Liver (tissue), 9 donors: Measurements from ENCODE around the gene LAMC3. TPM values are rescaled to one million over a fixed set of nuclear protein-coding genes. Genes with fewer than 3 reads are reported as not detected.

ENCODE experiments used
- DNase-seq: peaks from one replicate; pipeline ENCODE4 v3.0.0-alpha.2; 2017; ENCODE audit warnings: low spot score
- H3K27ac ChIP-seq, 2 donors: one replicate each; pipeline ENCODE4 v1.7.0; 2013; ENCODE audit warnings: inconsistent platforms in 2 of 2, low read length in 2 of 2, control low read depth in 1 of 2, low read depth in 1 of 2, mild to moderate bottlenecking in 1 of 2
- H3K27me3 ChIP-seq, 4 donors: one replicate each; pipeline versions ENCODE4 v1.6.1 to v1.7.0; 2013; ENCODE audit warnings: low read length in 3 of 4, inconsistent platforms in 1 of 4, mild to moderate bottlenecking in 1 of 4, moderate library complexity in 1 of 4; ENCODE audit not compliant: control insufficient read depth in 4 of 4, insufficient read depth in 4 of 4
- H3K36me3 ChIP-seq, 4 donors: one replicate each; pipeline versions ENCODE4 v1.6.1 to v1.7.0; 2013; ENCODE audit warnings: low read length in 3 of 4, mild to moderate bottlenecking in 3 of 4, low read depth in 1 of 4, moderate library complexity in 1 of 4; ENCODE audit not compliant: control insufficient read depth in 4 of 4, insufficient read depth in 3 of 4
- H3K4me1 ChIP-seq, 4 donors: one replicate each; pipeline versions ENCODE4 v1.6.1 to v1.7.0; 2013; ENCODE audit warnings: low read length in 3 of 4, mild to moderate bottlenecking in 3 of 4, moderate library complexity in 1 of 4; ENCODE audit not compliant: control insufficient read depth in 4 of 4, insufficient read depth in 4 of 4
- H3K4me3 ChIP-seq, 3 donors: one replicate each; pipeline versions ENCODE4 v1.6.1 to v1.7.0; 2013; ENCODE audit warnings: low read length in 3 of 3, control low read depth in 1 of 3, low read depth in 1 of 3, mild to moderate bottlenecking in 1 of 3
- H3K9ac ChIP-seq, 2 donors: one replicate each; pipeline ENCODE4 v1.7.0; 2013; ENCODE audit warnings: low read length in 2 of 2, mild to moderate bottlenecking in 2 of 2, moderate library complexity in 2 of 2, control low read depth in 1 of 2, low read depth in 1 of 2
- H3K9me3 ChIP-seq, 4 donors: one replicate each; pipeline versions ENCODE4 v1.6.1 to v1.7.0; 2013; ENCODE audit warnings: low read length in 3 of 4; ENCODE audit not compliant: control insufficient read depth in 4 of 4
- EGR1 ChIP-seq, 2 donors: IDR thresholded peaks; 2 replicates each; pipeline ENCODE4 v1.6.1; 2016 to 2018; ENCODE audit warnings: antibody characterized with exemption in 2 of 2, low read depth in 2 of 2
- FOXA1 ChIP-seq: IDR thresholded peaks from 2 replicates; pipeline ENCODE4 v1.6.1; 2016; ENCODE audit warnings: antibody characterized with exemption
- HNF4A ChIP-seq, 2 donors: conservative IDR thresholded peaks; 2 replicates each; pipeline ENCODE4 v1.6.1; 2016; ENCODE audit warnings: antibody characterized with exemption in 2 of 2, mild to moderate bottlenecking in 2 of 2
- HNF4G ChIP-seq: IDR thresholded peaks from 2 replicates; pipeline ENCODE4 v1.6.1; 2016; ENCODE audit warnings: antibody characterized with exemption
- JUND ChIP-seq, 2 donors: IDR thresholded peaks; 2 replicates each; pipeline ENCODE4 v1.6.1; 2016; ENCODE audit warnings: antibody characterized with exemption in 2 of 2
- NR2F2 ChIP-seq: IDR thresholded peaks from 2 replicates; pipeline ENCODE4 v1.6.1; 2016; ENCODE audit warnings: antibody characterized with exemption
- RXRA ChIP-seq, 2 donors: IDR thresholded peaks; 2 replicates each; pipeline ENCODE4 v1.6.1; 2017 to 2018; ENCODE audit warnings: antibody characterized with exemption in 2 of 2, mild to moderate bottlenecking in 1 of 2
- SP1 ChIP-seq: IDR thresholded peaks from 2 replicates; pipeline ENCODE4 v1.6.1; 2018; ENCODE audit warnings: antibody characterized with exemption, mild to moderate bottlenecking
- TAF1 ChIP-seq: conservative IDR thresholded peaks from 2 replicates; pipeline ENCODE4 v1.6.1; 2016; ENCODE audit warnings: antibody characterized with exemption, mild to moderate bottlenecking
- YY1 ChIP-seq: IDR thresholded peaks from 2 replicates; pipeline ENCODE4 v1.6.1; 2016; ENCODE audit warnings: antibody characterized with exemption, mild to moderate bottlenecking
- WGBS: extraction: QIAGEN DNeasy Blood & Tissue Kit; methylation state at CpG from one replicate; pipeline ENCODE4 v1.1.7; 2013; 5-methylcytosine and 5-hydroxymethylcytosine counted together
- polyA plus RNA-seq, 2 donors: library from polyadenylated mRNA; stranded (reverse) in 1 of 2; unstranded in 1 of 2; fragments of 200-250 nt in 1 of 2; fragments of >200 nt in 1 of 2; fragmentation: Nextera tagmentation in 1 of 2; extraction: Ambion mirVana in 1 of 2; gene quantifications; one replicate each; pipeline versions ENCODE4 v1.2.1 to v1.2.3, GENCODE V29; 2013 to 2015
- total RNA-seq, 2 donors: library from RNA; depleted of rRNA; stranded (reverse); fragments of >200 nt; gene quantifications; one replicate each; pipeline ENCODE4 v1.2.3, GENCODE V29; 2014
- TF ChIP-seq, protein P1 (sequence below): fragments of 150-350 bp; IDR thresholded peaks from 2 replicates; pipeline ENCODE4 v1.5.1; 2017; ENCODE audit warnings: improper control_type of control experiment, low read depth, low read length; ENCODE audit not compliant: missing input control
- TF ChIP-seq, protein P2 (sequence below): IDR thresholded peaks from 2 replicates; pipeline ENCODE4 v1.6.1; 2016; ENCODE audit warnings: antibody characterized with exemption
- TF ChIP-seq, protein P3 (sequence below): IDR thresholded peaks from 2 replicates; pipeline ENCODE4 v1.6.1; 2016; ENCODE audit warnings: antibody characterized with exemption
- TF ChIP-seq, protein P4 (sequence below): IDR thresholded peaks from 2 replicates; pipeline ENCODE4 v1.6.1; 2016; ENCODE audit warnings: antibody characterized with exemption
- donor health status: healthy.
- donor health status: healthy.
- donor health status: healthy.
- donor health status: healthy.
- donor health status: healthy.

Gene LAMC3
- total and polyA plus RNA-seq, 4 donors, result 1.4 to 5.9 (median 2.9) TPM

GRCh38 chr9:131018621-131019020 lies 9.6 kb downstream of the LAMC3 start:
- WGBS, result 87% methylated on average over 6 of the region's 6 CpGs
- TF ChIP-seq, protein P1, sequence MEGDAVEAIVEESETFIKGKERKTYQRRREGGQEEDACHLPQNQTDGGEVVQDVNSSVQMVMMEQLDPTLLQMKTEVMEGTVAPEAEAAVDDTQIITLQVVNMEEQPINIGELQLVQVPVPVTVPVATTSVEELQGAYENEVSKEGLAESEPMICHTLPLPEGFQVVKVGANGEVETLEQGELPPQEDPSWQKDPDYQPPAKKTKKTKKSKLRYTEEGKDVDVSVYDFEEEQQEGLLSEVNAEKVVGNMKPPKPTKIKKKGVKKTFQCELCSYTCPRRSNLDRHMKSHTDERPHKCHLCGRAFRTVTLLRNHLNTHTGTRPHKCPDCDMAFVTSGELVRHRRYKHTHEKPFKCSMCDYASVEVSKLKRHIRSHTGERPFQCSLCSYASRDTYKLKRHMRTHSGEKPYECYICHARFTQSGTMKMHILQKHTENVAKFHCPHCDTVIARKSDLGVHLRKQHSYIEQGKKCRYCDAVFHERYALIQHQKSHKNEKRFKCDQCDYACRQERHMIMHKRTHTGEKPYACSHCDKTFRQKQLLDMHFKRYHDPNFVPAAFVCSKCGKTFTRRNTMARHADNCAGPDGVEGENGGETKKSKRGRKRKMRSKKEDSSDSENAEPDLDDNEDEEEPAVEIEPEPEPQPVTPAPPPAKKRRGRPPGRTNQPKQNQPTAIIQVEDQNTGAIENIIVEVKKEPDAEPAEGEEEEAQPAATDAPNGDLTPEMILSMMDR, result peak; percentile 6
- TF ChIP-seq HNF4A (conservative IDR thresholded peaks at IDR 0.05), result no peak
- H3K9ac ChIP-seq, result no peak overlapping the region
- no peak overlapping the region for H3K27ac ChIP-seq
- no peaks in the 10 kb centered on the region for H3K9me3 ChIP-seq
- H3K4me1 ChIP-seq, result no peaks in the 10 kb centered on the region
- no peak overlapping the region for H3K4me3 ChIP-seq
- no peak for DNase-seq
- H3K27me3 ChIP-seq, result peaks cover 0 to 2% (median 0%) of the 10 kb centered on the region in 4 donors
- H3K36me3 ChIP-seq, result no peaks in the 10 kb centered on the region

GRCh38 chr9:131019388-131020239 lies 10.6 kb downstream of the LAMC3 start:
- H3K4me3 ChIP-seq, result no peak overlapping the region
- WGBS, result 80% methylated on average over 15 of the region's 15 CpGs
- no peak overlapping the region for H3K27ac ChIP-seq
- H3K27me3 ChIP-seq, result peaks cover 0 to 2% (median 0%) of the 10 kb centered on the region in 4 donors
- no peak for TF ChIP-seq JUND (IDR thresholded peaks at IDR 0.05)
- TF ChIP-seq YY1, result no peak
- TF ChIP-seq NR2F2, result no peak
- TF ChIP-seq, protein P2, sequence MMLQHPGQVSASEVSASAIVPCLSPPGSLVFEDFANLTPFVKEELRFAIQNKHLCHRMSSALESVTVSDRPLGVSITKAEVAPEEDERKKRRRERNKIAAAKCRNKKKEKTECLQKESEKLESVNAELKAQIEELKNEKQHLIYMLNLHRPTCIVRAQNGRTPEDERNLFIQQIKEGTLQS, result no peak
- TF ChIP-seq TAF1, result no peak
- TF ChIP-seq HNF4G, result no peak
- TF ChIP-seq FOXA1, result no peak
- TF ChIP-seq, protein P3, sequence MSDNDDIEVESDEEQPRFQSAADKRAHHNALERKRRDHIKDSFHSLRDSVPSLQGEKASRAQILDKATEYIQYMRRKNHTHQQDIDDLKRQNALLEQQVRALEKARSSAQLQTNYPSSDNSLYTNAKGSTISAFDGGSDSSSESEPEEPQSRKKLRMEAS, result no peak
- TF ChIP-seq EGR1 (IDR thresholded peaks at IDR 0.05; ENCODE audit: low read depth in 2 of 2), result no peak
- TF ChIP-seq, protein P4, sequence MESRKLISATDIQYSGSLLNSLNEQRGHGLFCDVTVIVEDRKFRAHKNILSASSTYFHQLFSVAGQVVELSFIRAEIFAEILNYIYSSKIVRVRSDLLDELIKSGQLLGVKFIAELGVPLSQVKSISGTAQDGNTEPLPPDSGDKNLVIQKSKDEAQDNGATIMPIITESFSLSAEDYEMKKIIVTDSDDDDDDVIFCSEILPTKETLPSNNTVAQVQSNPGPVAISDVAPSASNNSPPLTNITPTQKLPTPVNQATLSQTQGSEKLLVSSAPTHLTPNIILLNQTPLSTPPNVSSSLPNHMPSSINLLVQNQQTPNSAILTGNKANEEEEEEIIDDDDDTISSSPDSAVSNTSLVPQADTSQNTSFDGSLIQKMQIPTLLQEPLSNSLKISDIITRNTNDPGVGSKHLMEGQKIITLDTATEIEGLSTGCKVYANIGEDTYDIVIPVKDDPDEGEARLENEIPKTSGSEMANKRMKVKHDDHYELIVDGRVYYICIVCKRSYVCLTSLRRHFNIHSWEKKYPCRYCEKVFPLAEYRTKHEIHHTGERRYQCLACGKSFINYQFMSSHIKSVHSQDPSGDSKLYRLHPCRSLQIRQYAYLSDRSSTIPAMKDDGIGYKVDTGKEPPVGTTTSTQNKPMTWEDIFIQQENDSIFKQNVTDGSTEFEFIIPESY, result no peak
- TF ChIP-seq RXRA (IDR thresholded peaks at IDR 0.05), result no peak
- H3K36me3 ChIP-seq, result no peaks in the 10 kb centered on the region
- H3K9ac ChIP-seq, result no peak overlapping the region
- DNase-seq, result no peak
- H3K9me3 ChIP-seq, result no peaks in the 10 kb centered on the region
- no peaks in the 10 kb centered on the region for H3K4me1 ChIP-seq

GRCh38 chr9:131020388-131020787 lies 11.4 kb downstream of the LAMC3 start:
- no peak overlapping the region for H3K27ac ChIP-seq
- H3K9ac ChIP-seq, result no peak overlapping the region
- no peak for DNase-seq
- no peak overlapping the region for H3K4me3 ChIP-seq
- H3K9me3 ChIP-seq, result no peaks in the 10 kb centered on the region
- no peak for TF ChIP-seq YY1
- no peak for TF ChIP-seq NR2F2
- TF ChIP-seq HNF4A (conservative IDR thresholded peaks at IDR 0.05), result no peak
- no peak for TF ChIP-seq SP1
- TF ChIP-seq RXRA (IDR thresholded peaks at IDR 0.05), result no peak
- TF ChIP-seq EGR1 (IDR thresholded peaks at IDR 0.05; ENCODE audit: low read depth in 2 of 2), result no peak
- TF ChIP-seq TAF1, result no peak
- no peak for TF ChIP-seq JUND (IDR thresholded peaks at IDR 0.05)
- WGBS, result 66% methylated on average over 2 of the region's 2 CpGs
- peaks cover 0 to 2% (median 0%) of the 10 kb centered on the region in 4 donors for H3K27me3 ChIP-seq
- H3K36me3 ChIP-seq, result no peaks in the 10 kb centered on the region
- H3K4me1 ChIP-seq, result no peaks in the 10 kb centered on the region
